Measurements from ENCODE around the gene SDF4. TPM values are rescaled to one million over a fixed set of nuclear protein-coding genes. Genes with fewer than 3 reads are reported as not detected.

SDF4 gene
- total RNA-seq, 1 donor from 2014 or later, result 130 TPM

GRCh38 chr1:1237874-1238701 lies 6.3 kb upstream of the SDF4 start:
- H3K27ac Mint-ChIP-seq (ENCODE audit: unreplicated experiment), result no peak overlapping the region
- no peak for DNase-seq (ENCODE audit: low spot score)
- no peak for TF ChIP-seq CTCF (IDR thresholded peaks at IDR 0.05; ENCODE audit: unreplicated experiment)
- H3K4me1 Mint-ChIP-seq (ENCODE audit: unreplicated experiment), result peaks cover 10% of the 10 kb centered on the region
- H3K9me3 Mint-ChIP-seq (ENCODE audit: unreplicated experiment), result no peaks in the 10 kb centered on the region
- peaks cover 5% of the 10 kb centered on the region for H3K36me3 Mint-ChIP-seq (ENCODE audit: low read depth, unreplicated experiment)
- peaks cover 3% of the 10 kb centered on the region for H3K27me3 Mint-ChIP-seq (ENCODE audit: unreplicated experiment)
- no peak overlapping the region for H3K4me3 Mint-ChIP-seq (ENCODE audit: unreplicated experiment)

- DNase-seq (ENCODE audit: low spot score), result no peak
- H3K27ac Mint-ChIP-seq (ENCODE audit: unreplicated experiment), result no peak overlapping the region
- no peak for TF ChIP-seq CTCF (IDR thresholded peaks at IDR 0.05; ENCODE audit: unreplicated experiment)
- no peak overlapping the region for H3K4me3 Mint-ChIP-seq (ENCODE audit: unreplicated experiment)
- peaks cover 10% of the 10 kb centered on the region for H3K4me1 Mint-ChIP-seq (ENCODE audit: unreplicated experiment)
- no peaks in the 10 kb centered on the region for H3K9me3 Mint-ChIP-seq (ENCODE audit: unreplicated experiment)
- H3K36me3 Mint-ChIP-seq (ENCODE audit: low read depth, unreplicated experiment), result peaks cover 5% of the 10 kb centered on the region
- H3K27me3 Mint-ChIP-seq (ENCODE audit: unreplicated experiment), result peaks cover 5% of the 10 kb centered on the region
These were observed 5.4 kb upstream of the SDF4 start for GRCh38 chr1:1236945-1237873.

GRCh38 chr1:1236176-1236763 lies 4.5 kb upstream of the SDF4 start:
- H3K4me3 Mint-ChIP-seq (ENCODE audit: unreplicated experiment), result no peak overlapping the region
- H3K27ac Mint-ChIP-seq (ENCODE audit: unreplicated experiment), result no peak overlapping the region

GRCh38 chr1:1235016-1235744 lies 3.4 kb upstream of the SDF4 start:
- TF ChIP-seq CTCF (IDR thresholded peaks at IDR 0.05; ENCODE audit: unreplicated experiment), result no peak
- H3K4me3 Mint-ChIP-seq (ENCODE audit: unreplicated experiment), result no peak overlapping the region
- H3K4me1 Mint-ChIP-seq (ENCODE audit: unreplicated experiment), result peaks cover 17% of the 10 kb centered on the region
- H3K36me3 Mint-ChIP-seq (ENCODE audit: low read depth, unreplicated experiment), result peaks cover 5% of the 10 kb centered on the region
- no peak for DNase-seq (ENCODE audit: low spot score)
- peaks cover 8% of the 10 kb centered on the region for H3K27me3 Mint-ChIP-seq (ENCODE audit: unreplicated experiment)
- no peaks in the 10 kb centered on the region for H3K9me3 Mint-ChIP-seq (ENCODE audit: unreplicated experiment)
- no peak overlapping the region for H3K27ac Mint-ChIP-seq (ENCODE audit: unreplicated experiment)

More at GRCh38 chr1:1236176-1236763, 4.5 kb upstream of the SDF4 start:
- DNase-seq (ENCODE audit: low spot score), result no peak
- no peak for TF ChIP-seq CTCF (IDR thresholded peaks at IDR 0.05; ENCODE audit: unreplicated experiment)
- Mint-ChIP-seq H3K27me3 (ENCODE audit: unreplicated experiment) (peaks cover 7% of the 10 kb centered on the region), H3K9me3 (ENCODE audit: unreplicated experiment) (no peaks in the 10 kb centered on the region), H3K4me1 (ENCODE audit: unreplicated experiment) (peaks cover 10% of the 10 kb centered on the region), H3K36me3 (ENCODE audit: low read depth, unreplicated experiment) (peaks cover 5% of the 10 kb centered on the region)

Data from endothelial cell (in vitro differentiated cells).